ENCODE data around the gene FEM1A.

GRCh38 chr19:4760285-4760650 lies 31.3 kb upstream of the FEM1A start:
- no peak for TF ChIP-seq POLR2A (IDR thresholded peaks at IDR 0.05)
- TF ChIP-seq CTCF (IDR thresholded peaks at IDR 0.05): no peak
